Glutamatergic neuron (in vitro differentiated cells): ENCODE results near the gene CD70. TPM values are rescaled to one million over a fixed set of nuclear protein-coding genes. Genes with fewer than 3 reads are reported as not detected.
"Not testable (repeated sequence)": the region's sequence is repeated elsewhere in the genome, so short reads cannot be mapped to it uniquely, and the experiment has no call there.

Experiments
- DNase-seq: peaks from one replicate; pipeline ENCODE4 v3.0.0; 2022
- H3K27ac Mint-ChIP-seq: one replicate; pipeline ENCODE4 v1.8.0; 2020; ENCODE audit warnings: mild to moderate bottlenecking, mixed read lengths, inconsistent platforms; ENCODE audit not compliant: unreplicated experiment
- H3K27me3 Mint-ChIP-seq: one replicate; pipeline ENCODE4 v1.8.0; 2020; ENCODE audit warnings: mild to moderate bottlenecking, moderate library complexity, mixed read lengths, inconsistent platforms; ENCODE audit not compliant: unreplicated experiment
- H3K36me3 Mint-ChIP-seq: one replicate; pipeline ENCODE4 v1.8.0; 2020; ENCODE audit warnings: mild to moderate bottlenecking, mixed read lengths, inconsistent platforms; ENCODE audit not compliant: unreplicated experiment
- H3K4me1 Mint-ChIP-seq: one replicate; pipeline ENCODE4 v1.8.0; 2020; ENCODE audit warnings: mild to moderate bottlenecking, low read depth, mixed read lengths, inconsistent platforms; ENCODE audit not compliant: unreplicated experiment
- H3K4me3 Mint-ChIP-seq: one replicate; pipeline ENCODE4 v1.8.0; 2020; ENCODE audit warnings: mild to moderate bottlenecking, mixed read lengths, inconsistent platforms; ENCODE audit not compliant: unreplicated experiment
- H3K9me3 Mint-ChIP-seq: one replicate; pipeline ENCODE4 v1.8.0; 2020; ENCODE audit warnings: mild to moderate bottlenecking, moderate library complexity, mixed read lengths, inconsistent platforms; ENCODE audit not compliant: unreplicated experiment
- CTCF ChIP-seq: fragments of 200-600 bp; sonication (generic); IDR thresholded peaks from one replicate; pipeline ENCODE4 v1.5.0; 2021; ENCODE audit not compliant: partially characterized antibody, unreplicated experiment
- total RNA-seq: library from RNA; stranded (reverse); fragmentation: NEBNext Ultra II Directional; extraction: Animal tissue kit (Norgen Biotek cat#: 25700); gene quantifications from one replicate; pipeline ENCODE4 v1.2.1, GENCODE V29; 2021; ENCODE audit not compliant: unreplicated experiment

CD70 gene
- total RNA-seq, 1 donor from 2014 or later: 4.7 TPM

- Mint-ChIP-seq H3K4me3 (no peak overlapping the region), H3K27ac (no peak overlapping the region), H3K4me1 (no peaks in the 10 kb centered on the region), H3K27me3 (peaks cover 2% of the 10 kb centered on the region), H3K9me3 (peaks cover 2% of the 10 kb centered on the region), H3K36me3 (peaks cover 4% of the 10 kb centered on the region)
- DNase-seq: no peak
- no peak for TF ChIP-seq CTCF
These were observed 9.0 kb upstream of the CD70 start for GRCh38 chr19:6599866-6600454.

DNA sequence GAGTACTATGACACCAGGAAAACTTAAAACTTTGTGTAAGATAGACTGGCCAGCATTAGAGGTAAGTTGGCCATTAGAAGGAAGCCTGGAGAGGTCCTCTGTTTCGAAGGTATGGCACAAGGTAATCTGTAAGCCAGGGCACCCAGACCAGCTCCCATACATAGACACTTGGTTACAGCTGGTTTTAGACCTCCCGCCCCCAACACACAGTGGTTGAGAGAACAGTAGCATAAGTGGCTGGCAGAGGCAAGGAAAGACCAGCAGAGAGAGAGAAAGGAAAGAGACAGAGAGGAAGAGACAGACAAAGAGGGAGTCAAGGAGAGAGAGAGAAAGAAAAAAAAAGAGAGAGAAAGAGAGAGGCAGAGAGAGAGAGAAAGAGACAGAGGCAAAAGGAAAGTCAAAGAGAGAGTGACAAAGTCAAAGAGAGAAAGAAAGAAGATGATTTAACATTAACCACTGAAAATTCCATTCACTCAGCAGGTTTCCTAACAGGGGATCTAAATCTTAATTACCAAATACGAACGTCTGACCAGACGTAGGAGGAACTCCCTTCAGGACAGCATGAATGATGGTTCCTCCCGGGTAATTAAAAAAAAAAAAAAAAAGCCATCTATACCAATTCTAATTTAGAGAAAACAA lies 7.4 kb upstream of the CD70 start:
- H3K9me3 Mint-ChIP-seq, H3K27ac Mint-ChIP-seq, H3K27me3 Mint-ChIP-seq: not testable (repeated sequence)

GRCh38 chr19:6597471-6598253 lies 6.7 kb upstream of the CD70 start:
- not testable (repeated sequence) for H3K27ac Mint-ChIP-seq, H3K4me3 Mint-ChIP-seq, DNase-seq, H3K27me3 Mint-ChIP-seq, H3K36me3 Mint-ChIP-seq, H3K4me1 Mint-ChIP-seq, H3K9me3 Mint-ChIP-seq

More for the DNA sequence above, 7.4 kb upstream of the CD70 start:
- DNase-seq, H3K4me3 Mint-ChIP-seq, H3K36me3 Mint-ChIP-seq, H3K4me1 Mint-ChIP-seq: not testable (repeated sequence)

- H3K36me3 Mint-ChIP-seq: peaks cover 7% of the 10 kb centered on the region
- no peak for TF ChIP-seq CTCF
- H3K9me3 Mint-ChIP-seq: peaks cover 2% of the 10 kb centered on the region
- H3K27ac Mint-ChIP-seq: no peak overlapping the region
- no peak overlapping the region for H3K4me3 Mint-ChIP-seq
- H3K4me1 Mint-ChIP-seq: no peaks in the 10 kb centered on the region
- no peak for DNase-seq
- H3K27me3 Mint-ChIP-seq: peaks cover 3% of the 10 kb centered on the region
These were observed 5.7 kb upstream of the CD70 start for GRCh38 chr19:6596621-6597020.

GRCh38 chr19:6593651-6594416 lies 2.9 kb upstream of the CD70 start:
- H3K27ac Mint-ChIP-seq: no peak overlapping the region
- no peak overlapping the region for H3K4me3 Mint-ChIP-seq
- DNase-seq: no peak
- no peak for TF ChIP-seq CTCF
- H3K4me1 Mint-ChIP-seq: peaks cover 3% of the 10 kb centered on the region
- peaks cover 20% of the 10 kb centered on the region for H3K27me3 Mint-ChIP-seq
- peaks cover 2% of the 10 kb centered on the region for H3K9me3 Mint-ChIP-seq
- peaks cover 7% of the 10 kb centered on the region for H3K36me3 Mint-ChIP-seq
